WTC11 (cell line): ENCODE results near the gene RUBCN. TPM values are rescaled to one million over a fixed set of nuclear protein-coding genes. Genes with fewer than 3 reads are reported as not detected.
A peak's percentile ranks its signal among the peaks of the same experiment; 100 is the strongest.

Source experiments
- ATAC-seq: fragments of 200-7000 bp; cut with Tn5 transposase; 2 replicates; pipeline ENCODE4 v1.10.0; 2021; ENCODE audit warnings: mild to moderate bottlenecking, moderate library complexity
- CTCF ChIA-PET: fragments of 300-600 bp; sonication (Branson Sonifier 250); formaldehyde crosslinking; loops from one replicate; lab custom pipeline; 2021; ENCODE audit warnings: antibody characterized with exemption; lab: Charles Lee
- POLR2A ChIA-PET: fragments of 350-600 bp; sonication (Branson Sonifier 250); formaldehyde crosslinking; loops from one replicate; lab custom pipeline; 2021; ENCODE audit warnings: antibody characterized with exemption; lab: Charles Lee
- DNase-seq: peaks from one replicate; pipeline ENCODE4 v3.0.0; 2021; ENCODE audit warnings: low spot score
- H3K27ac Mint-ChIP-seq: 2 replicates; pipeline ENCODE4 v1.8.0; 2021; ENCODE audit warnings: mixed read lengths
- H3K27me3 Mint-ChIP-seq: 2 replicates; pipeline ENCODE4 v1.8.0; 2021; ENCODE audit warnings: low read depth, mild to moderate bottlenecking, moderate library complexity, mixed read lengths
- H3K36me3 Mint-ChIP-seq: 2 replicates; pipeline ENCODE4 v1.8.0; 2021; ENCODE audit warnings: mixed read lengths
- H3K4me1 Mint-ChIP-seq: 2 replicates; pipeline ENCODE4 v1.8.0; 2022; ENCODE audit warnings: mixed read lengths
- H3K4me3 Mint-ChIP-seq: 2 replicates; pipeline ENCODE4 v1.8.0; 2021; ENCODE audit warnings: mild to moderate bottlenecking, moderate library complexity, mixed read lengths
- H3K9me3 Mint-ChIP-seq: 2 replicates; pipeline ENCODE4 v1.8.0; 2021; ENCODE audit warnings: mixed read lengths
- EMX1 ChIP-seq: fragments of 250-450 bp; sonication (Bioruptor Pico); IDR thresholded peaks from 2 replicates; pipeline ENCODE4 v1.8.0; 2021; ENCODE audit warnings: mild to moderate bottlenecking
- FOXK1 ChIP-seq: sonication (generic); formaldehyde crosslinking; IDR thresholded peaks from 2 replicates; pipeline ENCODE4 v1.8.0; 2022; ENCODE audit warnings: mild to moderate bottlenecking, moderate library complexity, missing genetic modification reagents
- GABPB1 ChIP-seq: sonication (generic); formaldehyde crosslinking; IDR thresholded peaks from 2 replicates; pipeline ENCODE4 v1.8.1; 2023; ENCODE audit warnings: mild to moderate bottlenecking, missing genetic modification reagents
- HMGA2 ChIP-seq: fragments of 250-450 bp; sonication (Bioruptor Pico); IDR thresholded peaks from 2 replicates; pipeline ENCODE4 v1.4.0; 2021; ENCODE audit warnings: mild to moderate bottlenecking, moderate library complexity
- KAT7 ChIP-seq: sonication (generic); formaldehyde crosslinking; IDR thresholded peaks from 2 replicates; pipeline ENCODE4 v1.8.1; 2023; ENCODE audit warnings: missing genetic modification reagents, mild to moderate bottlenecking, borderline replicate concordance
- MYBL2 ChIP-seq: sonication (generic); formaldehyde crosslinking; IDR thresholded peaks from 2 replicates; pipeline ENCODE4 v1.8.1; 2023; ENCODE audit warnings: mild to moderate bottlenecking, moderate library complexity, missing genetic modification reagents
- SP1 ChIP-seq: sonication (generic); formaldehyde crosslinking; conservative IDR thresholded peaks from 2 replicates; pipeline ENCODE4 v1.8.1; 2022; ENCODE audit warnings: missing genetic modification reagents
- ZNF263 ChIP-seq: sonication (generic); formaldehyde crosslinking; IDR thresholded peaks from 2 replicates; pipeline ENCODE4 v1.8.1; 2022; ENCODE audit warnings: low read depth, mild to moderate bottlenecking, moderate library complexity, missing genetic modification reagents
- ZNF396 ChIP-seq: fragments of 250-450 bp; sonication (Bioruptor Pico); IDR thresholded peaks from 2 replicates; pipeline ENCODE4 v1.8.0; 2021; ENCODE audit warnings: mild to moderate bottlenecking, moderate library complexity, borderline replicate concordance
- ZNF416 ChIP-seq: fragments of 250-450 bp; sonication (Bioruptor Pico); IDR thresholded peaks from 2 replicates; pipeline ENCODE4 v1.9.0; 2021; ENCODE audit warnings: mild to moderate bottlenecking, inconsistent platforms
- ZNF671 ChIP-seq: fragments of 250-450 bp; sonication (Bioruptor Pico); IDR thresholded peaks from 2 replicates; pipeline ENCODE4 v1.8.0; 2021; ENCODE audit warnings: mild to moderate bottlenecking
- total RNA-seq: library from RNA; stranded (reverse); gene quantifications from 3 replicates; pipeline ENCODE4 v1.2.3, GENCODE V29; 2021
- TF ChIP-seq, protein P1 (sequence below): fragments of 250-450 bp; sonication (Bioruptor Pico); IDR thresholded peaks from 2 replicates; pipeline ENCODE4 v1.9.0; 2021; ENCODE audit warnings: moderate library complexity, mild to moderate bottlenecking, inconsistent platforms, borderline replicate concordance
- TF ChIP-seq, protein P2 (sequence below): sonication (generic); formaldehyde crosslinking; IDR thresholded peaks from 2 replicates; pipeline ENCODE4 v1.8.1; 2023; ENCODE audit warnings: mild to moderate bottlenecking, missing genetic modification reagents, borderline replicate concordance
- TF ChIP-seq, protein P3 (sequence below): sonication (generic); formaldehyde crosslinking; IDR thresholded peaks from 2 replicates; pipeline ENCODE4 v1.8.0; 2022; ENCODE audit warnings: mild to moderate bottlenecking, missing genetic modification reagents
- TF ChIP-seq, protein P4 (sequence below): sonication (generic); formaldehyde crosslinking; IDR thresholded peaks from 2 replicates; pipeline ENCODE4 v1.8.0; 2022; ENCODE audit warnings: missing genetic modification reagents

The RUBCN gene
- total RNA-seq, 1 experiment from 2014 or later, result 22.9 TPM

DNA sequence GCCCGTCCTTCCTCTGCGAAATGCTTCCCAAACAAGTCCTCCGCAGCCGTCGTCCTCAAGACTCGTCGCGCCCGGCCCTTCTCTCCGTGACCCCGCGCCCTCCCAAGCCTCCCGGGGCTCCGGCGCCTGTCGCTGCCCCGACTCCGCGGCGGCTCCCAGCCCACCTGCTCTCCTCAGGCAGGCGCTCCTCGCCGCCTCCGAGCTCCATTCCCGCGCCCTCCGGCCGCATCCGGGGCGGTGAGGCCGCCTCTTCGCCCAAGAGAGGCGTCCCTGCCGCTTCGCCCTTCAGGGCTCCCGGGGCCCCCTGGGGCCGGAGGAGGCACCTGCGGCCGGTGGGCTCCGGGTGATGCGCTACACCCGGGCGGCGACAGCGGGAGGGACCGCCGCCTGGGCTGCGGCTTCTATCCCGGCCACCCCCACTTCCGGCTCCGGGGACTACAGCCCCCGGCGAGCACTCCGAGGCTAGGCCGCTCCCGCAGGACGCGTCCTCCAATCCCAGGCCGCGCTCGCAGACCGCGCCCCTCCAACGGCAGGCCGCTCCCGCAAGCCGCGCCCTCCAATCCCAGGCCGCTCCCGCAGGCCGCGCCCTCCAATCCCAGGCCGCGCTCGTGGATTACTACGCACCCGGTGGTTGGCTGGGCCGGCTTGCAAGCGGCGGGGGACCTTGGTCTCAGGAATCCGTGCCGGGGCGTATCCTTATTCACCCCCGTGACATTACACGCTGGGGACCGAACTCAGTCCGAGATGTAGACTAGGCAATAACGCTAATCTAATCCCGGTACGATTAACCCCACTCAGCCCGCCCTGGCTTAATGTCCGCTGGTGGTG, at the start of gene RUBCN (continued):
- TF ChIP-seq, protein P1, sequence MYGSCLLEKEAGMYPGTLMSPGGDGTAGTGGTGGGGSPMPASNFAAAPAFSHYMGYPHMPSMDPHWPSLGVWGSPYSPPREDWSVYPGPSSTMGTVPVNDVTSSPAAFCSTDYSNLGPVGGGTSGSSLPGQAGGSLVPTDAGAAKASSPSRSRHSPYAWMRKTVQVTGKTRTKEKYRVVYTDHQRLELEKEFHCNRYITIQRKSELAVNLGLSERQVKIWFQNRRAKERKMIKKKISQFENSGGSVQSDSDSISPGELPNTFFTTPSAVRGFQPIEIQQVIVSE (CRISPR knock-in tag), result no peak
- peak; percentile 43; the same call in 1 of the 2 replicates for TF ChIP-seq GABPB1 (CRISPR knock-in tag)
- TF ChIP-seq MYBL2, result no peak
- no peak for TF ChIP-seq ZNF416 (CRISPR knock-in tag)
- TF ChIP-seq ZNF396 (CRISPR knock-in tag), result no peak

DNA sequence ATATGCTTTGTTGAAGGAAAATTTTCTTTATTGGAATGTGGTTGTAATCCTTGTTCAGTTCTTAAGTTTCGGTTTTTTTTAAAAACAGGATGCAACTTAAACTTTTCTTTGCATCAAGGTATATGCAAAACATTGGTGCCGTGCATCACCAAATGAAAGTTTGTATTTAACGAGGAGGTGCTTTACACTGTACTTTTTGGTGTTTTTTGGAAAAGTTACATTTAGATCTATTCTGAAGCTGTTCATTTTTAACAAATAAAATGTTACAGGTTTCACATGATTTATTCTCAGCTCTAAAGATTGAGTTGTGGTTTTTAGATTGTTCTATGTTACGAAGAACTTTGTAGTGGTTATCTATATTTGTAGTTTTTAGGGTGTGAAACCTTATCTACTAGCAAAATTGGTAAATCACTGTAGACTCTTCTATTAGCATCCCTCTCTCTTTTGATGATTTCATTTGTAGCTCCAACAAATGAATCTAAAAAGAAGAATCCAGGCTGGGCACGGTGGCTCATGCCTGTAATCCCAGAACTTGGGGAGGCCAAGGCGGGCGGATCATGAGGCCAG, 47.4 kb upstream of the RUBCN start:
- CTCF ChIA-PET, result no interaction called here

More for the DNA sequence above, 47.4 kb upstream of the RUBCN start:
- peaks cover 16% of the 10 kb centered on the region for H3K36me3 Mint-ChIP-seq
- ATAC-seq, result no peak
- no peak overlapping the region for H3K4me3 Mint-ChIP-seq
- no peak for DNase-seq
- POLR2A ChIA-PET, result no interaction called here
- no peaks in the 10 kb centered on the region for H3K27me3 Mint-ChIP-seq
- H3K27ac Mint-ChIP-seq, result no peak overlapping the region
- H3K9me3 Mint-ChIP-seq, result peaks cover 4% of the 10 kb centered on the region
- TF ChIP-seq EMX1 (CRISPR knock-in tag) (no peak), SP1 (CRISPR knock-in tag) (no peak), FOXK1 (CRISPR knock-in tag) (no peak), KAT7 (CRISPR knock-in tag) (no peak), ZNF263 (CRISPR knock-in tag) (no peak), HMGA2 (CRISPR knock-in tag) (no peak), ZNF671 (no peak)
- TF ChIP-seq, protein P2, sequence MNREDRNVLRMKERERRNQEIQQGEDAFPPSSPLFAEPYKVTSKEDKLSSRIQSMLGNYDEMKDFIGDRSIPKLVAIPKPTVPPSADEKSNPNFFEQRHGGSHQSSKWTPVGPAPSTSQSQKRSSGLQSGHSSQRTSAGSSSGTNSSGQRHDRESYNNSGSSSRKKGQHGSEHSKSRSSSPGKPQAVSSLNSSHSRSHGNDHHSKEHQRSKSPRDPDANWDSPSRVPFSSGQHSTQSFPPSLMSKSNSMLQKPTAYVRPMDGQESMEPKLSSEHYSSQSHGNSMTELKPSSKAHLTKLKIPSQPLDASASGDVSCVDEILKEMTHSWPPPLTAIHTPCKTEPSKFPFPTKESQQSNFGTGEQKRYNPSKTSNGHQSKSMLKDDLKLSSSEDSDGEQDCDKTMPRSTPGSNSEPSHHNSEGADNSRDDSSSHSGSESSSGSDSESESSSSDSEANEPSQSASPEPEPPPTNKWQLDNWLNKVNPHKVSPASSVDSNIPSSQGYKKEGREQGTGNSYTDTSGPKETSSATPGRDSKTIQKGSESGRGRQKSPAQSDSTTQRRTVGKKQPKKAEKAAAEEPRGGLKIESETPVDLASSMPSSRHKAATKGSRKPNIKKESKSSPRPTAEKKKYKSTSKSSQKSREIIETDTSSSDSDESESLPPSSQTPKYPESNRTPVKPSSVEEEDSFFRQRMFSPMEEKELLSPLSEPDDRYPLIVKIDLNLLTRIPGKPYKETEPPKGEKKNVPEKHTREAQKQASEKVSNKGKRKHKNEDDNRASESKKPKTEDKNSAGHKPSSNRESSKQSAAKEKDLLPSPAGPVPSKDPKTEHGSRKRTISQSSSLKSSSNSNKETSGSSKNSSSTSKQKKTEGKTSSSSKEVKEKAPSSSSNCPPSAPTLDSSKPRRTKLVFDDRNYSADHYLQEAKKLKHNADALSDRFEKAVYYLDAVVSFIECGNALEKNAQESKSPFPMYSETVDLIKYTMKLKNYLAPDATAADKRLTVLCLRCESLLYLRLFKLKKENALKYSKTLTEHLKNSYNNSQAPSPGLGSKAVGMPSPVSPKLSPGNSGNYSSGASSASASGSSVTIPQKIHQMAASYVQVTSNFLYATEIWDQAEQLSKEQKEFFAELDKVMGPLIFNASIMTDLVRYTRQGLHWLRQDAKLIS, result no peak
- TF ChIP-seq, protein P3, sequence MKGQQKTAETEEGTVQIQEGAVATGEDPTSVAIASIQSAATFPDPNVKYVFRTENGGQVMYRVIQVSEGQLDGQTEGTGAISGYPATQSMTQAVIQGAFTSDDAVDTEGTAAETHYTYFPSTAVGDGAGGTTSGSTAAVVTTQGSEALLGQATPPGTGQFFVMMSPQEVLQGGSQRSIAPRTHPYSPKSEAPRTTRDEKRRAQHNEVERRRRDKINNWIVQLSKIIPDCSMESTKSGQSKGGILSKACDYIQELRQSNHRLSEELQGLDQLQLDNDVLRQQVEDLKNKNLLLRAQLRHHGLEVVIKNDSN, result no peak
- TF ChIP-seq, protein P4, sequence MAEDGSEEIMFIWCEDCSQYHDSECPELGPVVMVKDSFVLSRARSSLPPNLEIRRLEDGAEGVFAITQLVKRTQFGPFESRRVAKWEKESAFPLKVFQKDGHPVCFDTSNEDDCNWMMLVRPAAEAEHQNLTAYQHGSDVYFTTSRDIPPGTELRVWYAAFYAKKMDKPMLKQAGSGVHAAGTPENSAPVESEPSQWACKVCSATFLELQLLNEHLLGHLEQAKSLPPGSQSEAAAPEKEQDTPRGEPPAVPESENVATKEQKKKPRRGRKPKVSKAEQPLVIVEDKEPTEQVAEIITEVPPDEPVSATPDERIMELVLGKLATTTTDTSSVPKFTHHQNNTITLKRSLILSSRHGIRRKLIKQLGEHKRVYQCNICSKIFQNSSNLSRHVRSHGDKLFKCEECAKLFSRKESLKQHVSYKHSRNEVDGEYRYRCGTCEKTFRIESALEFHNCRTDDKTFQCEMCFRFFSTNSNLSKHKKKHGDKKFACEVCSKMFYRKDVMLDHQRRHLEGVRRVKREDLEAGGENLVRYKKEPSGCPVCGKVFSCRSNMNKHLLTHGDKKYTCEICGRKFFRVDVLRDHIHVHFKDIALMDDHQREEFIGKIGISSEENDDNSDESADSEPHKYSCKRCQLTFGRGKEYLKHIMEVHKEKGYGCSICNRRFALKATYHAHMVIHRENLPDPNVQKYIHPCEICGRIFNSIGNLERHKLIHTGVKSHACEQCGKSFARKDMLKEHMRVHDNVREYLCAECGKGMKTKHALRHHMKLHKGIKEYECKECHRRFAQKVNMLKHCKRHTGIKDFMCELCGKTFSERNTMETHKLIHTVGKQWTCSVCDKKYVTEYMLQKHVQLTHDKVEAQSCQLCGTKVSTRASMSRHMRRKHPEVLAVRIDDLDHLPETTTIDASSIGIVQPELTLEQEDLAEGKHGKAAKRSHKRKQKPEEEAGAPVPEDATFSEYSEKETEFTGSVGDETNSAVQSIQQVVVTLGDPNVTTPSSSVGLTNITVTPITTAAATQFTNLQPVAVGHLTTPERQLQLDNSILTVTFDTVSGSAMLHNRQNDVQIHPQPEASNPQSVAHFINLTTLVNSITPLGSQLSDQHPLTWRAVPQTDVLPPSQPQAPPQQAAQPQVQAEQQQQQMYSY, result no peak
- TF ChIP-seq, all 79 proteins: peak for 0
- H3K4me1 Mint-ChIP-seq, result no peaks in the 10 kb centered on the region
